CD4-positive, alpha-beta T cell treated with Interleukin-17A for 4 hours (primary cell): ENCODE measurements around the gene PDLIM4.

Source experiments
- DNase-seq: peaks from one replicate; pipeline ENCODE4 v3.0.0-alpha.2; 2020; ENCODE audit warnings: mixed read lengths

PDLIM4 gene

GRCh38 chr5:132267931-132268768 lies 10.7 kb downstream of the PDLIM4 start:
- DNase-seq: no peak

- no peak for DNase-seq
Measured at GRCh38 chr5:132268769-132269551, 11.5 kb downstream of the PDLIM4 start.

GRCh38 chr5:132269635-132270334 lies 12.3 kb downstream of the PDLIM4 start:
- no peak for DNase-seq

GRCh38 chr5:132270335-132270665 lies 12.8 kb downstream of the PDLIM4 start:
- DNase-seq: no peak

GRCh38 chr5:132270706-132271105 lies 13.2 kb downstream of the PDLIM4 start:
- no peak for DNase-seq

- peak; percentile 12 for DNase-seq
Measured at GRCh38 chr5:132271251-132272246, 14.1 kb downstream of the PDLIM4 start.

- peak; percentile 71 for DNase-seq
Measured at GRCh38 chr5:132272311-132273210, 15.1 kb downstream of the PDLIM4 start.

GRCh38 chr5:132273631-132274030 lies 16.1 kb downstream of the PDLIM4 start:
- no peak for DNase-seq

- DNase-seq: no peak
Measured at GRCh38 chr5:132274050-132274792, 16.7 kb downstream of the PDLIM4 start.

- no peak for DNase-seq
Measured at GRCh38 chr5:132275367-132276220, 18.1 kb downstream of the PDLIM4 start.

GRCh38 chr5:132277256-132277655 lies 19.8 kb downstream of the PDLIM4 start:
- no peak for DNase-seq

GRCh38 chr5:132277971-132278853 lies 20.7 kb downstream of the PDLIM4 start:
- DNase-seq: no peak

- DNase-seq: no peak
Measured at GRCh38 chr5:132279801-132280200, 22.3 kb downstream of the PDLIM4 start.

GRCh38 chr5:132280371-132281240 lies 23.1 kb downstream of the PDLIM4 start:
- DNase-seq: no peak

GRCh38 chr5:132281856-132282614 lies 24.5 kb downstream of the PDLIM4 start:
- no peak for DNase-seq

GRCh38 chr5:132283423-132284043 lies 26.0 kb downstream of the PDLIM4 start:
- DNase-seq: no peak
